Measurements from ENCODE around the gene GMDS.
A peak's percentile ranks its signal among the peaks of the same experiment; 100 is the strongest.

GMDS gene

GRCh38 chr6:2245103-2245876 lies at the start of gene GMDS:
GMDS (minus strand) TSS chr6:2245605.
- Histone ChIP-seq H3K79me2 (ENCODE audit: control insufficient read depth, insufficient read depth, low read length, unreplicated experiment) (peaks cover 7% of the 10 kb centered on the region), H3K4me3 (ENCODE audit: low read depth, low read length) (peak within 1 kb of the TSS; percentile 80)

GRCh38 chr6:2285510-2285909 lies 40.1 kb upstream of the GMDS start:
- no peaks in the 10 kb centered on the region for H3K79me2 ChIP-seq (ENCODE audit: control insufficient read depth, insufficient read depth, low read length, unreplicated experiment)
- no peaks in the 10 kb centered on the region for H3K27me3 ChIP-seq (ENCODE audit: insufficient read depth, low read length)
- H3K27ac ChIP-seq (ENCODE audit: low read depth, low read length) = no peak overlapping the region
- no peak overlapping the region for H3K4me3 ChIP-seq (ENCODE audit: low read depth, low read length)
- H3K36me3 ChIP-seq (ENCODE audit: insufficient read depth, low read length) = peaks cover 7% of the 10 kb centered on the region
- H2AFZ ChIP-seq (ENCODE audit: low read length, unreplicated experiment) = no peak overlapping the region
- no peaks in the 10 kb centered on the region for H3K4me1 ChIP-seq (ENCODE audit: control insufficient read depth, insufficient read depth, low read length, unreplicated experiment)

More at GRCh38 chr6:2245103-2245876, at the start of gene GMDS:
- H3K27me3 ChIP-seq (ENCODE audit: insufficient read depth, low read length) = no peaks in the 10 kb centered on the region
- peak within 1 kb of the TSS; percentile 92 for H2AFZ ChIP-seq (ENCODE audit: low read length, unreplicated experiment)
- peaks cover 14% of the 10 kb centered on the region for H3K4me1 ChIP-seq (ENCODE audit: control insufficient read depth, insufficient read depth, low read length, unreplicated experiment)
- 0 out of 2 replicates have a peak, but pooled peaks cover 6% of the 10 kb centered on the region for H3K36me3 ChIP-seq (ENCODE audit: insufficient read depth, low read length)
- H3K27ac ChIP-seq (ENCODE audit: low read depth, low read length) = peak within 1 kb of the TSS; percentile 3; the same call in 1 of the 2 replicates

GRCh38 chr6:2275892-2276242 lies 30.5 kb upstream of the GMDS start:
- H2AFZ ChIP-seq (ENCODE audit: low read length, unreplicated experiment) = no peak overlapping the region
- no peaks in the 10 kb centered on the region for H3K27me3 ChIP-seq (ENCODE audit: insufficient read depth, low read length)
- no peak overlapping the region for H3K27ac ChIP-seq (ENCODE audit: low read depth, low read length)
- no peaks in the 10 kb centered on the region for H3K79me2 ChIP-seq (ENCODE audit: control insufficient read depth, insufficient read depth, low read length, unreplicated experiment)
- H3K4me3 ChIP-seq (ENCODE audit: low read depth, low read length) = no peak overlapping the region
- no peaks in the 10 kb centered on the region for H3K4me1 ChIP-seq (ENCODE audit: control insufficient read depth, insufficient read depth, low read length, unreplicated experiment)
- peaks cover 7% of the 10 kb centered on the region; the same call in 1 of the 2 replicates for H3K36me3 ChIP-seq (ENCODE audit: insufficient read depth, low read length)

- no peaks in the 10 kb centered on the region for H3K79me2 ChIP-seq (ENCODE audit: control insufficient read depth, insufficient read depth, low read length, unreplicated experiment)
- no peak overlapping the region for H2AFZ ChIP-seq (ENCODE audit: low read length, unreplicated experiment)
- H3K36me3 ChIP-seq (ENCODE audit: insufficient read depth, low read length) = peaks cover 3% of the 10 kb centered on the region; the same call in 1 of the 2 replicates
- H3K4me1 ChIP-seq (ENCODE audit: control insufficient read depth, insufficient read depth, low read length, unreplicated experiment) = no peaks in the 10 kb centered on the region
- H3K4me3 ChIP-seq (ENCODE audit: low read depth, low read length) = no peak overlapping the region
- no peak overlapping the region for H3K27ac ChIP-seq (ENCODE audit: low read depth, low read length)
- H3K27me3 ChIP-seq (ENCODE audit: insufficient read depth, low read length) = no peaks in the 10 kb centered on the region
Observed at GRCh38 chr6:2274981-2275891, 29.8 kb upstream of the GMDS start.

GRCh38 chr6:2272696-2273095 lies 27.3 kb upstream of the GMDS start:
- H3K4me1 ChIP-seq (ENCODE audit: control insufficient read depth, insufficient read depth, low read length, unreplicated experiment) = no peaks in the 10 kb centered on the region
- no peaks in the 10 kb centered on the region for H3K27me3 ChIP-seq (ENCODE audit: insufficient read depth, low read length)
- peaks cover 3% of the 10 kb centered on the region; the same call in 1 of the 2 replicates for H3K36me3 ChIP-seq (ENCODE audit: insufficient read depth, low read length)
- H2AFZ ChIP-seq (ENCODE audit: low read length, unreplicated experiment) = no peak overlapping the region
- H3K27ac ChIP-seq (ENCODE audit: low read depth, low read length) = no peak overlapping the region
- no peak overlapping the region for H3K4me3 ChIP-seq (ENCODE audit: low read depth, low read length)
- no peaks in the 10 kb centered on the region for H3K79me2 ChIP-seq (ENCODE audit: control insufficient read depth, insufficient read depth, low read length, unreplicated experiment)

- Histone ChIP-seq H3K79me2 (ENCODE audit: control insufficient read depth, insufficient read depth, low read length, unreplicated experiment) (no peaks in the 10 kb centered on the region), H3K4me3 (ENCODE audit: low read depth, low read length) (no peak overlapping the region), H3K27ac (ENCODE audit: low read depth, low read length) (no peak overlapping the region), H3K36me3 (ENCODE audit: insufficient read depth, low read length) (peaks cover 3% of the 10 kb centered on the region; the same call in 1 of the 2 replicates), H3K4me1 (ENCODE audit: control insufficient read depth, insufficient read depth, low read length, unreplicated experiment) (no peaks in the 10 kb centered on the region), H2AFZ (ENCODE audit: low read length, unreplicated experiment) (no peak overlapping the region), H3K27me3 (ENCODE audit: insufficient read depth, low read length) (no peaks in the 10 kb centered on the region)
Observed at GRCh38 chr6:2270054-2270453, 24.6 kb upstream of the GMDS start.

GRCh38 chr6:2266841-2267240 lies 21.4 kb upstream of the GMDS start:
- Histone ChIP-seq H3K79me2 (ENCODE audit: control insufficient read depth, insufficient read depth, low read length, unreplicated experiment) (no peaks in the 10 kb centered on the region), H3K36me3 (ENCODE audit: insufficient read depth, low read length) (peaks cover 8% of the 10 kb centered on the region; the same call in 1 of the 2 replicates), H3K4me3 (ENCODE audit: low read depth, low read length) (no peak overlapping the region), H3K27ac (ENCODE audit: low read depth, low read length) (no peak overlapping the region), H3K4me1 (ENCODE audit: control insufficient read depth, insufficient read depth, low read length, unreplicated experiment) (no peaks in the 10 kb centered on the region), H2AFZ (ENCODE audit: low read length, unreplicated experiment) (no peak overlapping the region), H3K27me3 (ENCODE audit: insufficient read depth, low read length) (no peaks in the 10 kb centered on the region)

- peaks cover 8% of the 10 kb centered on the region; the same call in 1 of the 2 replicates for H3K36me3 ChIP-seq (ENCODE audit: insufficient read depth, low read length)
Observed at GRCh38 chr6:2266031-2266795, 20.8 kb upstream of the GMDS start.

GRCh38 chr6:2264932-2265331 lies 19.5 kb upstream of the GMDS start:
- Histone ChIP-seq H3K79me2 (ENCODE audit: control insufficient read depth, insufficient read depth, low read length, unreplicated experiment) (no peaks in the 10 kb centered on the region), H3K4me3 (ENCODE audit: low read depth, low read length) (no peak overlapping the region), H3K27me3 (ENCODE audit: insufficient read depth, low read length) (no peaks in the 10 kb centered on the region), H3K27ac (ENCODE audit: low read depth, low read length) (no peak overlapping the region), H3K4me1 (ENCODE audit: control insufficient read depth, insufficient read depth, low read length, unreplicated experiment) (no peaks in the 10 kb centered on the region), H2AFZ (ENCODE audit: low read length, unreplicated experiment) (no peak overlapping the region), H3K36me3 (ENCODE audit: insufficient read depth, low read length) (peaks cover 5% of the 10 kb centered on the region; the same call in 1 of the 2 replicates)

More at GRCh38 chr6:2266031-2266795, 20.8 kb upstream of the GMDS start:
- H2AFZ ChIP-seq (ENCODE audit: low read length, unreplicated experiment) = no peak overlapping the region
- H3K27me3 ChIP-seq (ENCODE audit: insufficient read depth, low read length) = no peaks in the 10 kb centered on the region
- no peaks in the 10 kb centered on the region for H3K4me1 ChIP-seq (ENCODE audit: control insufficient read depth, insufficient read depth, low read length, unreplicated experiment)
- H3K79me2 ChIP-seq (ENCODE audit: control insufficient read depth, insufficient read depth, low read length, unreplicated experiment) = no peaks in the 10 kb centered on the region
- H3K4me3 ChIP-seq (ENCODE audit: low read depth, low read length) = no peak overlapping the region
- no peak overlapping the region for H3K27ac ChIP-seq (ENCODE audit: low read depth, low read length)

- Histone ChIP-seq H3K36me3 (ENCODE audit: insufficient read depth, low read length) (peaks cover 5% of the 10 kb centered on the region; the same call in 1 of the 2 replicates), H3K4me3 (ENCODE audit: low read depth, low read length) (no peak overlapping the region), H3K27me3 (ENCODE audit: insufficient read depth, low read length) (no peaks in the 10 kb centered on the region), H3K4me1 (ENCODE audit: control insufficient read depth, insufficient read depth, low read length, unreplicated experiment) (no peaks in the 10 kb centered on the region), H2AFZ (ENCODE audit: low read length, unreplicated experiment) (no peak overlapping the region), H3K27ac (ENCODE audit: low read depth, low read length) (no peak overlapping the region), H3K79me2 (ENCODE audit: control insufficient read depth, insufficient read depth, low read length, unreplicated experiment) (no peaks in the 10 kb centered on the region)
Observed at GRCh38 chr6:2263896-2264295, 18.5 kb upstream of the GMDS start.

All from ACC112 (cell line).